ENCODE results near the gene TNFRSF25. TPM values are rescaled to one million over a fixed set of nuclear protein-coding genes. Genes with fewer than 3 reads are reported as not detected.

TNFRSF25 gene
- total and polyA plus RNA-seq, 2 donors (not counting 3 experiments of a cell fraction or from before 2014, with no cell fraction given): 33.9 to 38.8 TPM

DNA sequence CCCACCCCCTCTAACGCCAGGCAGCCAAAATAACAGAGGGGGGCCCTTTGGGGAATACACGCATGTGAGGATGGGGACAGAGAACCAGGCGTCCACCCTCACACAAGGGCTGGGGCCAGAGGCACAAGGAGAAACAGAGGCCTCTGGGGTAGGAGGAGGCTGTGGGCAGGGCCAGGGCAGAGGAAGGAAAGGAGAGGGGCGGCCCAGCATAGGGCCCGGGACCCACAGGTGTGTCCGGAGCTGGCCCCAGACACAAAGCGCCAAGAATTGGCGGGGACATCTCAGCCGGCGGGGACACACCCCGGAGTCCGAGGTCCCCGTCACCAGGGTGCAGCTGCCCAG, 18.8 kb upstream of the TNFRSF25 start:
- Histone ChIP-seq H3K4me3 (replicated peaks in 1 of 3; ENCODE audit: insufficient read depth in 1 of 3, low read depth in 1 of 3, low read length in 3 of 3) (peak overlapping the region; percentile 66 to 84 (median 74)), H3K9ac (replicated peaks; ENCODE audit: extremely low read depth, insufficient read depth, low read length) (peak overlapping the region; percentile 82), H3K9me1 (replicated peaks; ENCODE audit: control insufficient read depth, extremely low read depth, insufficient read depth, low read length) (no peaks in the 10 kb centered on the region), H3K27ac (ENCODE audit: insufficient read depth, low read depth, low read length) (peak overlapping the region; percentile 74), H3K79me2 (ENCODE audit: control insufficient read depth, insufficient read depth, low read length) (peaks cover 37% of the 10 kb centered on the region), H3K4me2 (ENCODE audit: insufficient read depth, low read length) (peak overlapping the region; percentile 65), H2AFZ (ENCODE audit: low read depth, low read length) (peak overlapping the region; percentile 24), H3K9me3 (replicated peaks; ENCODE audit: control insufficient read depth, insufficient read depth, low read length) (no peaks in the 10 kb centered on the region), H3K4me1 (ENCODE audit: control insufficient read depth, extremely low read depth, insufficient read depth, low read length) (peaks cover 13% of the 10 kb centered on the region), H3K27me3 (ENCODE audit: control insufficient read depth in 2 of 2, insufficient read depth in 2 of 2, low read length in 2 of 2) (no peaks in the 10 kb centered on the region), H3K36me3 (ENCODE audit: control insufficient read depth in 2 of 2, extremely low read depth in 1 of 2, insufficient read depth in 2 of 2, low read length in 2 of 2) (no peaks in the 10 kb centered on the region), H4K20me1 (replicated peaks; ENCODE audit: control insufficient read depth, extremely low read depth, insufficient read depth, low read length) (no peaks in the 10 kb centered on the region)
- POLR2A ChIA-PET: no interaction called here
- FAIRE-seq (peak; percentile 73), DNase-seq (ENCODE audit: low read depth, low spot score) (peak; percentile 27)
- TSS peak; percentile 29 for BruUV-seq (replicated peaks)
- dilution Hi-C loops (cut with MboI; ENCODE audit: extremely low pct_ligation_motif_present, low sequenced_read_pairs): no loop called here
- CTCF ChIA-PET: interaction anchor here (1.0 to 1.4 kb wide), 4 partner anchors 25 to 148 kb away, joined by 3 to 5 read pairs (median 4); no protein-coding TSS in a partner anchor
- intact Hi-C loops (cut with micrococcal nuclease): loop anchor here (1.0 to 5.0 kb wide), 2 partner anchors 9 to 143 kb away; no protein-coding TSS in a partner anchor
- no peak for TF ChIP-seq EZH2 (IDR thresholded peaks at IDR 0.05; ENCODE audit: borderline replicate concordance, low read depth, low read length, severe bottlenecking)
- no peak for TF ChIP-seq POLR2AphosphoS5 (IDR thresholded peaks at IDR 0.05; ENCODE audit: insufficient read depth, low read depth, low read length)
- no peak for TF ChIP-seq POLR2A (IDR thresholded peaks at IDR 0.05; ENCODE audit: low read depth, low read length)
- TF ChIP-seq GATA2 (IDR thresholded peaks at IDR 0.05; ENCODE audit: insufficient read depth, insufficient read length, low read depth, low read length): no peak
- TF ChIP-seq FOS (IDR thresholded peaks at IDR 0.05; ENCODE audit: borderline replicate concordance, insufficient read depth, low read length): no peak
- TF ChIP-seq, protein P1, sequence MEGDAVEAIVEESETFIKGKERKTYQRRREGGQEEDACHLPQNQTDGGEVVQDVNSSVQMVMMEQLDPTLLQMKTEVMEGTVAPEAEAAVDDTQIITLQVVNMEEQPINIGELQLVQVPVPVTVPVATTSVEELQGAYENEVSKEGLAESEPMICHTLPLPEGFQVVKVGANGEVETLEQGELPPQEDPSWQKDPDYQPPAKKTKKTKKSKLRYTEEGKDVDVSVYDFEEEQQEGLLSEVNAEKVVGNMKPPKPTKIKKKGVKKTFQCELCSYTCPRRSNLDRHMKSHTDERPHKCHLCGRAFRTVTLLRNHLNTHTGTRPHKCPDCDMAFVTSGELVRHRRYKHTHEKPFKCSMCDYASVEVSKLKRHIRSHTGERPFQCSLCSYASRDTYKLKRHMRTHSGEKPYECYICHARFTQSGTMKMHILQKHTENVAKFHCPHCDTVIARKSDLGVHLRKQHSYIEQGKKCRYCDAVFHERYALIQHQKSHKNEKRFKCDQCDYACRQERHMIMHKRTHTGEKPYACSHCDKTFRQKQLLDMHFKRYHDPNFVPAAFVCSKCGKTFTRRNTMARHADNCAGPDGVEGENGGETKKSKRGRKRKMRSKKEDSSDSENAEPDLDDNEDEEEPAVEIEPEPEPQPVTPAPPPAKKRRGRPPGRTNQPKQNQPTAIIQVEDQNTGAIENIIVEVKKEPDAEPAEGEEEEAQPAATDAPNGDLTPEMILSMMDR (IDR thresholded peaks at IDR 0.05; ENCODE audit: extremely low read depth in 1 of 2, insufficient read depth in 1 of 2, low read depth in 1 of 2, low read length in 2 of 2): no peak
- TF ChIP-seq JUN (IDR thresholded peaks at IDR 0.05; ENCODE audit: borderline replicate concordance, insufficient read depth, insufficient read length, low read depth): no peak
- TF ChIP-seq, protein P2, sequence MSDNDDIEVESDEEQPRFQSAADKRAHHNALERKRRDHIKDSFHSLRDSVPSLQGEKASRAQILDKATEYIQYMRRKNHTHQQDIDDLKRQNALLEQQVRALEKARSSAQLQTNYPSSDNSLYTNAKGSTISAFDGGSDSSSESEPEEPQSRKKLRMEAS (IDR thresholded peaks at IDR 0.05; ENCODE audit: insufficient read depth, insufficient read length): no peak
- no peak for TF ChIP-seq MYC (IDR thresholded peaks at IDR 0.05; ENCODE audit: low read depth, low read length)
